ENCODE results near the gene EYS.

Gene EYS

DNA sequence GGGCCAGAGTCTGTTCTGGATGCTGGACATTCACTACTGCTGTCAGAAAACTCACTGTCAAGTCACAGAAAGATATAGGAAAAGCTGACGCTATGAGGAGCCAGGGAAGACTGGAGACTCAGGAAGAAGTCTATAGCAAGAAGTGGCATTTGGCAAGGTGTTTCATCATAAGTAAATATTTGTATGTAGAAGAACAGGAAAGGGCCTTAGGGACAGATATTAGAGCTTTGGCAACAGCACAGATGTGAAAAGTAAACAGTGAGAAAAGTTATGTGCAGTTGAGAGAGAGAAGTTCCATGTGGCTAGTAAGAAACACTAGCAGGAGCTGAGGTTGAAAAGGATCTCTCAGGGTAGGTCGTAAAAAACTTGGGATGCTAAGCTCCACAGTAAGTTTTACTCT lies 1202.5 kb downstream of the EYS start:
- TF ChIP-seq, protein P1, sequence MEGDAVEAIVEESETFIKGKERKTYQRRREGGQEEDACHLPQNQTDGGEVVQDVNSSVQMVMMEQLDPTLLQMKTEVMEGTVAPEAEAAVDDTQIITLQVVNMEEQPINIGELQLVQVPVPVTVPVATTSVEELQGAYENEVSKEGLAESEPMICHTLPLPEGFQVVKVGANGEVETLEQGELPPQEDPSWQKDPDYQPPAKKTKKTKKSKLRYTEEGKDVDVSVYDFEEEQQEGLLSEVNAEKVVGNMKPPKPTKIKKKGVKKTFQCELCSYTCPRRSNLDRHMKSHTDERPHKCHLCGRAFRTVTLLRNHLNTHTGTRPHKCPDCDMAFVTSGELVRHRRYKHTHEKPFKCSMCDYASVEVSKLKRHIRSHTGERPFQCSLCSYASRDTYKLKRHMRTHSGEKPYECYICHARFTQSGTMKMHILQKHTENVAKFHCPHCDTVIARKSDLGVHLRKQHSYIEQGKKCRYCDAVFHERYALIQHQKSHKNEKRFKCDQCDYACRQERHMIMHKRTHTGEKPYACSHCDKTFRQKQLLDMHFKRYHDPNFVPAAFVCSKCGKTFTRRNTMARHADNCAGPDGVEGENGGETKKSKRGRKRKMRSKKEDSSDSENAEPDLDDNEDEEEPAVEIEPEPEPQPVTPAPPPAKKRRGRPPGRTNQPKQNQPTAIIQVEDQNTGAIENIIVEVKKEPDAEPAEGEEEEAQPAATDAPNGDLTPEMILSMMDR (conservative IDR thresholded peaks at IDR 0.05; ENCODE audit: control insufficient read depth, insufficient read depth, low read depth, low read length): no peak
- no peak overlapping the region for H3K4me3 ChIP-seq (ENCODE audit: control insufficient read depth, low read depth, low read length)
- DNase-seq (ENCODE audit: low read depth): no peak

- H3K4me3 ChIP-seq (ENCODE audit: control insufficient read depth, low read depth, low read length): no peak overlapping the region
- TF ChIP-seq, protein P1 (conservative IDR thresholded peaks at IDR 0.05; ENCODE audit: control insufficient read depth, insufficient read depth, low read depth, low read length): no peak
- DNase-seq (ENCODE audit: low read depth): no peak
Measured at GRCh38 chr6:64502801-64503200, 1204.2 kb downstream of the EYS start.

GRCh38 chr6:64497634-64498033 lies 1209.4 kb downstream of the EYS start:
- DNase-seq (ENCODE audit: low read depth): no peak
- no peak overlapping the region for H3K4me3 ChIP-seq (ENCODE audit: control insufficient read depth, low read depth, low read length)
- TF ChIP-seq, protein P1 (conservative IDR thresholded peaks at IDR 0.05; ENCODE audit: control insufficient read depth, insufficient read depth, low read depth, low read length): no peak

DNA sequence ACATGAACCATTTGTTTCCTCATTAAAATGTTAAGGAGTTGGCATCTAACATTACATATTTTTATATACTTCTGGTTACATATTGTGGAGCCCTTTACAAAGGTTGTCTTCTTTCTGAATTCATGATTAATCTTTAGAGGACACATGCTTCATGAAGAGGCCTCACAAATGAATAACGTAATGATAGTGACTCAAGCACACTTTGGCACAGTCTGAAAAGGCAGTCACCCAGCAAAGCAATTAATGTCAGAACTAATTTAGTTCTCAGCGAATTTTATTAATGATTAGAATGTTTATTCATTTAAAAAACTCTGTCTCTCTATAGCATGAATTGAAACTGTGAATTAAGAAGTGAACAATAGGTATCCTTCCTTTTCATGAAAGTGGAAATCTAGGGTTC lies 1217.3 kb downstream of the EYS start:
- peak; percentile 36 for DNase-seq (ENCODE audit: low read depth)
- H3K4me3 ChIP-seq (ENCODE audit: control insufficient read depth, low read depth, low read length): no peak overlapping the region
- TF ChIP-seq, protein P1 (conservative IDR thresholded peaks at IDR 0.05; ENCODE audit: control insufficient read depth, insufficient read depth, low read depth, low read length): no peak

DNA sequence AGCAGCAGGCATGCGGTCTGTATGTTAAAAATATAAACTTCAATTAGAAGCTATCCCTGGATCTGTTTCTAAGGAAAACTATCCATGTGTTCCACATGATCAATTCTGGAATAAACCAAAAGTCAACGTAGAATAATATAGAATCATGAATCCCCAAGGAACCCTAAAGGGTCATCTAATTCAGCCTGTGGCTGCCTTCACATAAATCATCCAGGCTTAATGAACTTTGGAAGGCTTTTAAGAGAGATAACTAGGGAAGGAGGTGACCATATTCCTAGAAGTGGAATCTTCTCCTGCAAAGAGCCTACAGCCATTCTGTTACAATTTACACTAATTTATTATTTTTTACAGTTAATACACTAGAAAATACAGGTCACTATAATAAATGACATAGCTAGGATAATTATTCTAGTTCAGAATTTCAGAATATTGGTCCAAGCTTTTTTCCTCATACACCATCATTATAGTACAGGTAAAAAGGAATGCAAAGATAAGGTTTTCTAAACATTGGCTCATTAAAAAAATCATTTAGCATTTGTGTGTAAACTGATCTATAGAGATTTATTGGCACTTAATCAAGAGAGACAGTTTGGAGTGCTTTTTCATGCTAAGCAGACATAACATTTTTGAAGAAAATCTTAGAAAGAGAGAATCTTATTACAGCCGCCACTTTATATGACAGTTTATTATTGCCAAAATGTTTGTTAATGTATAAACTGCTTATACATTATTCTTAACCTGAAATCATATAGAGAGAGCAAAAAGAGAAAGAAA lies 1220.3 kb downstream of the EYS start:
- no peak for DNase-seq (ENCODE audit: low read depth)
- H3K4me3 ChIP-seq (ENCODE audit: control insufficient read depth, low read depth, low read length): no peak overlapping the region
- TF ChIP-seq, protein P1 (conservative IDR thresholded peaks at IDR 0.05; ENCODE audit: control insufficient read depth, insufficient read depth, low read depth, low read length): no peak

DNA sequence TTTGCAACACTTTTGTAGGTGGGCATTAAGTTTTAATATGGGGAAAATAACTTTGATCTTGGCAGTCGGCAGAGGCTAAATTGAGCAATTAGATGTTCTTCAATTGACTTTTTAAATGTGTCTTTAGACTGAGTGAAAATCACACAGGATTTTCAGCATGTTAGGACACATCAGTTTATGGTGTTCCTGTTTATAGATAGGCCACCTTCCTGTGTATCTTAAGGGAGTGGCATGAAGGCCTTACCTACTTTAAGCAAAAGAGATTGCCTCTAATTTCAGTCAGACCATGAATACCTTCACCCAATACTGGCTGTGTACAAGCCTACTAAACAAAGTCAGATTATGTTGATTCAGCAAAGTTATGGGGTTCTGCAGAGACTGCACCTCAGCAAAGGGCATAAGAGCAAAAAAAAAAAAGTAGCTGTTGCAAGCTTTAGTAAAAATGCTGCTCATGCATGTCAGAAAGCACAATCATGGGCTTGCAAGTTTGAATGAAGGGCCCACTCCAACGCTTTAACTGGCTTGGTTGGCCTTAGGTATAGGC lies 1223.0 kb downstream of the EYS start:
- DNase-seq (ENCODE audit: low read depth): no peak
- TF ChIP-seq, protein P1 (conservative IDR thresholded peaks at IDR 0.05; ENCODE audit: control insufficient read depth, insufficient read depth, low read depth, low read length): no peak
- no peak overlapping the region for H3K4me3 ChIP-seq (ENCODE audit: control insufficient read depth, low read depth, low read length)

All from fibroblast of mammary gland (primary cell).